ENCODE results near the gene MAPK12. TPM values are rescaled to one million over a fixed set of nuclear protein-coding genes. Genes with fewer than 3 reads are reported as not detected.

MAPK12 gene
- total RNA-seq, 1 donor from 2014 or later = 27.3 TPM

DNA sequence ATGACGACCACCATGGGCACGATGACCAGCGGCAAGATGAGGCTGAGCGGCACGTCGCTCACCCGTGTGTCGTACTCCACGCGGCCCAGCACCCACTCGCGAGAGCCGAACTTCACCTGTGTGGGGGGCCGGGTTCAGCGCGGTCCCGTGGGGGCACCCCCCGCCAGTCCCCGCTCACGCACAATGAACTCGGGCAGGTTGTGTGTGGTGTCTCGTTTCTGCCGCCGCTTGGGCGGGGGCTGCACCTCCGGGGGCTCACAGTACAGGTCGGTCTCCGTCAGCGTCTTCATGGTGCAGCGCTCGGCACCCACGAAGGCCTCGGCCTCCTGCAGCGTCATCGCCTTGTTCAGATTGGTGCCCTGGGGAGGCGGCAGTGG, 19.9 kb upstream of the MAPK12 start:
- Mint-ChIP-seq H3K27ac (ENCODE audit: unreplicated experiment) (no peak overlapping the region), H3K4me3 (ENCODE audit: unreplicated experiment) (no peak overlapping the region), H3K9me3 (ENCODE audit: unreplicated experiment) (no peaks in the 10 kb centered on the region), H3K27me3 (ENCODE audit: unreplicated experiment) (no peaks in the 10 kb centered on the region), H3K36me3 (ENCODE audit: unreplicated experiment) (peaks cover 15% of the 10 kb centered on the region), H3K4me1 (ENCODE audit: unreplicated experiment) (peaks cover 3% of the 10 kb centered on the region)
- DNase-seq (ENCODE audit: extremely low spot score, unreplicated experiment) = no peak
- TF ChIP-seq, protein P1, sequence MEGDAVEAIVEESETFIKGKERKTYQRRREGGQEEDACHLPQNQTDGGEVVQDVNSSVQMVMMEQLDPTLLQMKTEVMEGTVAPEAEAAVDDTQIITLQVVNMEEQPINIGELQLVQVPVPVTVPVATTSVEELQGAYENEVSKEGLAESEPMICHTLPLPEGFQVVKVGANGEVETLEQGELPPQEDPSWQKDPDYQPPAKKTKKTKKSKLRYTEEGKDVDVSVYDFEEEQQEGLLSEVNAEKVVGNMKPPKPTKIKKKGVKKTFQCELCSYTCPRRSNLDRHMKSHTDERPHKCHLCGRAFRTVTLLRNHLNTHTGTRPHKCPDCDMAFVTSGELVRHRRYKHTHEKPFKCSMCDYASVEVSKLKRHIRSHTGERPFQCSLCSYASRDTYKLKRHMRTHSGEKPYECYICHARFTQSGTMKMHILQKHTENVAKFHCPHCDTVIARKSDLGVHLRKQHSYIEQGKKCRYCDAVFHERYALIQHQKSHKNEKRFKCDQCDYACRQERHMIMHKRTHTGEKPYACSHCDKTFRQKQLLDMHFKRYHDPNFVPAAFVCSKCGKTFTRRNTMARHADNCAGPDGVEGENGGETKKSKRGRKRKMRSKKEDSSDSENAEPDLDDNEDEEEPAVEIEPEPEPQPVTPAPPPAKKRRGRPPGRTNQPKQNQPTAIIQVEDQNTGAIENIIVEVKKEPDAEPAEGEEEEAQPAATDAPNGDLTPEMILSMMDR (IDR thresholded peaks at IDR 0.05) = no peak

DNA sequence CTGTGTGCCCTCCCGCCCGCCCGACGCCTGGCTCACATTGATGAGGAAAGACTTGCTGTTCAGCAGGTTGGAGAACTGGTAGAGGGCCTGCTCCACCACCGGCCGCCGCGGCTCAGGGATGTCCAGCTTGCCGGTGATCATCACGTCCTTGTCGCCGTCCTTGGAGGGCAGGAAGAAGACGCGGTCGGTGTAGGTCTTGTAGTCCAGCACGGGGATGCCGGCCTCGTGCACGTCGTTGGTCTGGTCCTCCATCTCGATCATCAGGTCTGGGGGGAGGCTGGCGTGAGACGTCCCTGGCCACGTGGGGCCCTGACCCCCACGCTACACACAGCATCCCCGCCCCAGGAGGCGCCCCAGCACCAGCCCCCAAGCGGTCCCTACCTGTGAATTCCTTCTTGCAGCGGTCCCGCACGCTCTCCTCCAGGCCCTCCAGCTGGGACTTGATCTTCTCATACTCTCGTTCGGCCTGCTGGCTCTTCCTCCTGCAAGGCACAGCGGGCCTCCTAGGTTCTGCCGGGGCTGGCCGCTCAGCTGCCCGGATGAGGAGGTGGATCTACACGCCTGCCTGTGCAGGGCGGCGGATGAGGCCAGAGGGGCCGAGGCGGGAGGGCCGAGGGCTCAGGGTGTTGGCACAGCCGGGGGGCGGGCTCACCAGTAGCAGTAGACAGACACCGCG, 19.4 kb upstream of the MAPK12 start:
- Mint-ChIP-seq H3K4me1 (ENCODE audit: unreplicated experiment) (peaks cover 3% of the 10 kb centered on the region), H3K36me3 (ENCODE audit: unreplicated experiment) (peaks cover 13% of the 10 kb centered on the region), H3K27ac (ENCODE audit: unreplicated experiment) (no peak overlapping the region)

DNA sequence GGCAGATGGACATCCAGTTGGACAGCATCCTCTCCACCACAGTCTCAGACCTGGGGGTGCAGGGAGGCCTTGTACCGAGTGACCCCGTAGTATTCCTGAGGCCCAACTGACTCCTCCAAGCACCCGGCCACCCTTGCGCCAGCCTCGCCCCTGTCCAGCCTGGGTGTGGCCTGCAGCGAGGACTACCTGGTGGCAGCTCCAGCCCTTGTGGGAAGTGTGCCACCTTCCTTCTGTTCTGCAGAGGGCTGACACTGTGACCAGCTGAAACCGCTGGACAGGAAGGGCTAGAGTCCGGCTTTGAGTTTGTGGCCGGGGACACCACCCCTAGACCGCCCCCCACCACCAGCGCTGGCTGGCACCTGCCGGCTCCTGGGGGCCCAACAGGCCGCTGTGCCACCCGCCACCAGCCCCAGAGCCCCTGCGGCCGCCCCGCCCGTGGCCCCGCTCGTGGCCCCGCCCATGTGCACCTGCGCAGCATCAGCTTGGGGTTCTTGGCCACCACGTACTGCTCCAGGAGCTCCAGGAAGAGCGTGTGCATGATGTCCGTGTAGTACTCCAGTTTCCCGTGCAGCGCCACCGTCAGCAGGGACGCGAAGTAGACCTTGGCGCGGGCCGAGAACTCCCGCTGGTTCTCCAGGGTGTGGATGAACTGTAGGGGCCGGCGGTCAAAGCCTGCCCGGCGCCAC, 18.7 kb upstream of the MAPK12 start:
- H3K4me1 Mint-ChIP-seq (ENCODE audit: unreplicated experiment) = peaks cover 3% of the 10 kb centered on the region
- no peaks in the 10 kb centered on the region for H3K9me3 Mint-ChIP-seq (ENCODE audit: unreplicated experiment)
- no peak overlapping the region for H3K4me3 Mint-ChIP-seq (ENCODE audit: unreplicated experiment)
- no peak overlapping the region for H3K27ac Mint-ChIP-seq (ENCODE audit: unreplicated experiment)
- no peaks in the 10 kb centered on the region for H3K27me3 Mint-ChIP-seq (ENCODE audit: unreplicated experiment)
- DNase-seq (ENCODE audit: extremely low spot score, unreplicated experiment) = no peak
- TF ChIP-seq, protein P1 (IDR thresholded peaks at IDR 0.05) = no peak
- peaks cover 14% of the 10 kb centered on the region for H3K36me3 Mint-ChIP-seq (ENCODE audit: unreplicated experiment)

More for the DNA sequence above, 19.4 kb upstream of the MAPK12 start:
- H3K4me3 Mint-ChIP-seq (ENCODE audit: unreplicated experiment) = no peak overlapping the region
- no peak for DNase-seq (ENCODE audit: extremely low spot score, unreplicated experiment)
- TF ChIP-seq, protein P1 (IDR thresholded peaks at IDR 0.05) = no peak
- H3K9me3 Mint-ChIP-seq (ENCODE audit: unreplicated experiment) = no peaks in the 10 kb centered on the region
- no peaks in the 10 kb centered on the region for H3K27me3 Mint-ChIP-seq (ENCODE audit: unreplicated experiment)

DNA sequence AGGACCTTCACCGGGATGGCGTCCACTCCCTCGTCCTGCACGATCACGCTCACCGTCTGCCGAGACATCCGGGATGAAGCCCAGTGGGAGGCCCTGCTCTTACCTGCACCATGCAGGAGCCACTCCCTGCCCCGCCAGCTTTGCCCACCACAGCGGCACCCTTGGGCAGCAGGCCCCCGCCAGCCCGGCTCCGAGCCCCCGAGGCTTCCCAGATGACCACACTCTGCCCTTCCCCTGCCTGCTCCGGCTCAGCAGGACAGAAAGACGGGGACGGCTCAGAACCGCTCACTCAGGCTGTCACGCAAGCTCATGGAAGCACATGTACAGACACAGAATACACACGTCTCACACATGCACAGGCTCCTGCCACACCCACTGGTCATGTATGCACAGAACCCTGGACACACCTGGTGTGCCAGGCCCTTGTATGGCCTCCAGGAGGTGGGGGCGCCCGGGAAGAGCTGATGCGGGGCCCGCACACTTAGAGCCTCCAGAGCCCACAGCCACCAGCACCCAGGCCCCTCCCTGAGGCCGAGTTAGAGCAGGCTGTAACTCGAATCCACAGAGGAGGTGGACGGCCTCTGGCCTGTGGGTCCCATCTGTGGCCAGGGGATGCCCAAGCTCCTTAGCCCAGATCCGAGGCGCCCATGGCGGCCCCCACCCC, 17.6 kb upstream of the MAPK12 start:
- Mint-ChIP-seq H3K4me3 (ENCODE audit: unreplicated experiment) (no peak overlapping the region), H3K9me3 (ENCODE audit: unreplicated experiment) (no peaks in the 10 kb centered on the region), H3K27ac (ENCODE audit: unreplicated experiment) (no peak overlapping the region), H3K36me3 (ENCODE audit: unreplicated experiment) (peaks cover 20% of the 10 kb centered on the region), H3K4me1 (ENCODE audit: unreplicated experiment) (peaks cover 7% of the 10 kb centered on the region), H3K27me3 (ENCODE audit: unreplicated experiment) (no peaks in the 10 kb centered on the region)
- DNase-seq (ENCODE audit: extremely low spot score, unreplicated experiment) = no peak
- TF ChIP-seq, protein P1 (IDR thresholded peaks at IDR 0.05) = no peak

DNA sequence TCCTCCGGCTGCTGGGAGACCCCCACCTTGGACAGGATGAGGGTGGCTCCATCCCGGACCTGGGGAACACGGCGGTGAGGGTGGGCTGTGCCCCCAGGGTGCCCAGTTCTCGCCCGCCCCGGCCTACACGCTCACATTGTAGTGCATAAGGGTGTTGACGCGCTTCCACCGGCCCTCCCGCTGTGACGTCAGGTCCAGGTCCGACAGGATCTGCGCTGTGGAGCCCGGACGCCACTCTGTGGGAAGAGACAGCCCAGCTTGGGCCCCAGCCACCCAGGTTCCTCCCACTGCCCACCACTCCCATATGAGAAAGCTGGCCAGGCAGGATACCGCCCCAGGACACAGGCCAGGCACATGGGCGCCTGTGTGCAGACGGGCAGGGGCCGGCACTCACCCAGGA, 17.0 kb upstream of the MAPK12 start:
- no peak for DNase-seq (ENCODE audit: extremely low spot score, unreplicated experiment)
- Mint-ChIP-seq H3K27me3 (ENCODE audit: unreplicated experiment) (no peaks in the 10 kb centered on the region), H3K9me3 (ENCODE audit: unreplicated experiment) (no peaks in the 10 kb centered on the region), H3K4me3 (ENCODE audit: unreplicated experiment) (no peak overlapping the region), H3K4me1 (ENCODE audit: unreplicated experiment) (peaks cover 7% of the 10 kb centered on the region), H3K36me3 (ENCODE audit: unreplicated experiment) (peaks cover 23% of the 10 kb centered on the region), H3K27ac (ENCODE audit: unreplicated experiment) (no peak overlapping the region)
- TF ChIP-seq, protein P1 (IDR thresholded peaks at IDR 0.05) = no peak
